Adrenal gland (tissue), 5 donors: ENCODE measurements around the gene RAD51B.

Source experiments
- POLR2A ChIP-seq, 2 donors: fragments of 450-650 bp; IDR thresholded peaks; one replicate each; pipeline ENCODE4 v1.6.1; 2017; ENCODE audit warnings: antibody characterized with exemption in 2 of 2, mild to moderate bottlenecking in 2 of 2, moderate library complexity in 1 of 2
- TF ChIP-seq, protein P1 (sequence below), 6 experiments: fragments of 450-650 bp in 4 of 6; fragments of 200-600 bp in 2 of 6; sonication (generic) in 1 of 6; IDR thresholded peaks; 1 replicate in 5 of 6; 2 replicates in 1 of 6; pipeline versions ENCODE4 v1.5.1 to v1.8.0; 2016 to 2021; ENCODE audit warnings: antibody characterized with exemption in 6 of 6, mild to moderate bottlenecking in 2 of 6, moderate library complexity in 1 of 6
- donor health status: DM: no; HTN: no; CAD: no.

DNA sequence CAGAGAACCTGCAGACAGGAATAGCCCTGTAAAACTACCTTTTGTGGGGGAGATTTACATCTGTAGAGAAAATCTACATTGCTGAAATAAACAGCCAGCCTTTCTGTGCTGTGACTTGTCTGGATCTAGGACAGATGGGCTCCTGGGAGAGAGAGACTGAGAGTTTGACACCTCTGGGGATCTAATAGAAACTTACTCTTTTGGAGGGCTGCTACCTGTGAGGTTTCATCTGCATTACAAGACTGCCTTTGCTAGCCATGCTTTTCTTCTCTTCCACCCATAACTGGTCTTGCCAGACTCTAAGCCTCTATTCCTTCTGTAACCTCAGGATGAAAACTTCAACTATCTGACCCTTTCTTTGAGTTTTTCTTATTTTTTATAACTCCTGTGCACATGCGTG lies 520.7 kb downstream of the RAD51B start:
- no peak for TF ChIP-seq POLR2A (IDR thresholded peaks at IDR 0.05)
- TF ChIP-seq, protein P1, sequence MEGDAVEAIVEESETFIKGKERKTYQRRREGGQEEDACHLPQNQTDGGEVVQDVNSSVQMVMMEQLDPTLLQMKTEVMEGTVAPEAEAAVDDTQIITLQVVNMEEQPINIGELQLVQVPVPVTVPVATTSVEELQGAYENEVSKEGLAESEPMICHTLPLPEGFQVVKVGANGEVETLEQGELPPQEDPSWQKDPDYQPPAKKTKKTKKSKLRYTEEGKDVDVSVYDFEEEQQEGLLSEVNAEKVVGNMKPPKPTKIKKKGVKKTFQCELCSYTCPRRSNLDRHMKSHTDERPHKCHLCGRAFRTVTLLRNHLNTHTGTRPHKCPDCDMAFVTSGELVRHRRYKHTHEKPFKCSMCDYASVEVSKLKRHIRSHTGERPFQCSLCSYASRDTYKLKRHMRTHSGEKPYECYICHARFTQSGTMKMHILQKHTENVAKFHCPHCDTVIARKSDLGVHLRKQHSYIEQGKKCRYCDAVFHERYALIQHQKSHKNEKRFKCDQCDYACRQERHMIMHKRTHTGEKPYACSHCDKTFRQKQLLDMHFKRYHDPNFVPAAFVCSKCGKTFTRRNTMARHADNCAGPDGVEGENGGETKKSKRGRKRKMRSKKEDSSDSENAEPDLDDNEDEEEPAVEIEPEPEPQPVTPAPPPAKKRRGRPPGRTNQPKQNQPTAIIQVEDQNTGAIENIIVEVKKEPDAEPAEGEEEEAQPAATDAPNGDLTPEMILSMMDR (IDR thresholded peaks at IDR 0.05): no peak
